GM12874 (cell line): ENCODE results near the gene MACROH2A2.

Source experiments
- CTCF ChIP-seq: IDR thresholded peaks from 2 replicates; pipeline ENCODE4 v1.5.1; 2011; ENCODE audit warnings: low read depth, mild to moderate bottlenecking, control low read depth, low read length, moderate library complexity; ENCODE audit not compliant: insufficient read depth

The MACROH2A2 gene

GRCh38 chr10:70155255-70155838, 102.7 kb downstream of the MACROH2A2 start:
- no peak for TF ChIP-seq CTCF

GRCh38 chr10:70158113-70158512, 105.5 kb downstream of the MACROH2A2 start:
- no peak for TF ChIP-seq CTCF

GRCh38 chr10:70160798-70161197, 108.2 kb downstream of the MACROH2A2 start:
- TF ChIP-seq CTCF, result no peak
